PFSK-1 (cell line): ENCODE data around the gene LPCAT1.

Experiments
- FOXP2 ChIP-seq: optimal IDR thresholded peaks from 2 replicates; pipeline ENCODE3; 2011; ENCODE audit warnings: borderline replicate concordance, control low read depth, inconsistent platforms; ENCODE audit not compliant: insufficient read depth; ENCODE audit errors: extremely low read length, extremely low read depth
- POLR2AphosphoS5 ChIP-seq: IDR thresholded peaks from 2 replicates; pipeline ENCODE4 v1.6.1; 2012; ENCODE audit warnings: low read depth, mild to moderate bottlenecking, control low read depth, low read length, moderate library complexity
- SIN3A ChIP-seq: IDR thresholded peaks from 2 replicates; pipeline ENCODE4 v1.6.1; 2012; ENCODE audit warnings: mild to moderate bottlenecking, low read length, moderate library complexity, borderline replicate concordance; ENCODE audit not compliant: insufficient read depth
- TF ChIP-seq, protein P1 (sequence below), 2 experiments: IDR thresholded peaks; 2 replicates each; pipeline versions ENCODE4 v1.6.1 to v1.8.0; 2011 to 2012; ENCODE audit warnings: low read depth in 2 of 2, low read length in 2 of 2, control low read depth in 1 of 2, inconsistent platforms in 1 of 2, mild to moderate bottlenecking in 1 of 2, moderate library complexity in 1 of 2; ENCODE audit not compliant: insufficient read depth in 1 of 2

DNA sequence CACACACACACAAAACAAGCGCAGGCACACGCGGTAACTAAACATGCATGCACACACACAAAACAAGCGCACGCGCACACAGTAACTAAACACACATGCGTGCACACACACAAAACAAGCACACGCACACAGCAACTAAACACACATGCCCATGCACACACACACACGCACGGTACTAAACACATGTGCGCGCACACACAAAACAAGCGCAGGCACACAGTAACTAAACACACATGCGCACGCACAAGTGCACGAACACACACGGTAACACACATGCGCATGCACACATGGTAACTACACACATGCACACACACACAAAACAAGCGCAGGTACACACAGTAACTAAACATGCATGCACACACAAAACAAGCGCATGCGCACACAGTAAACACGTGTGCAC lies 58.6 kb downstream of the LPCAT1 start:
- TF ChIP-seq POLR2AphosphoS5 (no peak), SIN3A (no peak), FOXP2 (no peak)
- TF ChIP-seq, protein P1, sequence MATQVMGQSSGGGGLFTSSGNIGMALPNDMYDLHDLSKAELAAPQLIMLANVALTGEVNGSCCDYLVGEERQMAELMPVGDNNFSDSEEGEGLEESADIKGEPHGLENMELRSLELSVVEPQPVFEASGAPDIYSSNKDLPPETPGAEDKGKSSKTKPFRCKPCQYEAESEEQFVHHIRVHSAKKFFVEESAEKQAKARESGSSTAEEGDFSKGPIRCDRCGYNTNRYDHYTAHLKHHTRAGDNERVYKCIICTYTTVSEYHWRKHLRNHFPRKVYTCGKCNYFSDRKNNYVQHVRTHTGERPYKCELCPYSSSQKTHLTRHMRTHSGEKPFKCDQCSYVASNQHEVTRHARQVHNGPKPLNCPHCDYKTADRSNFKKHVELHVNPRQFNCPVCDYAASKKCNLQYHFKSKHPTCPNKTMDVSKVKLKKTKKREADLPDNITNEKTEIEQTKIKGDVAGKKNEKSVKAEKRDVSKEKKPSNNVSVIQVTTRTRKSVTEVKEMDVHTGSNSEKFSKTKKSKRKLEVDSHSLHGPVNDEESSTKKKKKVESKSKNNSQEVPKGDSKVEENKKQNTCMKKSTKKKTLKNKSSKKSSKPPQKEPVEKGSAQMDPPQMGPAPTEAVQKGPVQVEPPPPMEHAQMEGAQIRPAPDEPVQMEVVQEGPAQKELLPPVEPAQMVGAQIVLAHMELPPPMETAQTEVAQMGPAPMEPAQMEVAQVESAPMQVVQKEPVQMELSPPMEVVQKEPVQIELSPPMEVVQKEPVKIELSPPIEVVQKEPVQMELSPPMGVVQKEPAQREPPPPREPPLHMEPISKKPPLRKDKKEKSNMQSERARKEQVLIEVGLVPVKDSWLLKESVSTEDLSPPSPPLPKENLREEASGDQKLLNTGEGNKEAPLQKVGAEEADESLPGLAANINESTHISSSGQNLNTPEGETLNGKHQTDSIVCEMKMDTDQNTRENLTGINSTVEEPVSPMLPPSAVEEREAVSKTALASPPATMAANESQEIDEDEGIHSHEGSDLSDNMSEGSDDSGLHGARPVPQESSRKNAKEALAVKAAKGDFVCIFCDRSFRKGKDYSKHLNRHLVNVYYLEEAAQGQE (IDR thresholded peaks at IDR 0.05; ENCODE audit: insufficient read depth in 1 of 2, low read depth in 2 of 2, low read length in 2 of 2) = no peak
